H9 (cell line): ENCODE measurements around the gene NIPSNAP2. TPM values are rescaled to one million over a fixed set of nuclear protein-coding genes. Genes with fewer than 3 reads are reported as not detected.

ENCODE experiments used
- DNase-seq: peaks from one replicate; pipeline ENCODE4 v3.0.0-alpha.2; 2017
- H2AFZ ChIP-seq: one replicate; pipeline ENCODE4 v1.6.1; 2013; ENCODE audit warnings: mild to moderate bottlenecking, low read length, control low read depth, moderate library complexity
- H2AK5ac ChIP-seq: 2 replicates; pipeline ENCODE4 v1.6.1; 2013; ENCODE audit warnings: low read length, control low read depth, mixed read lengths; ENCODE audit not compliant: insufficient read length
- H2BK120ac ChIP-seq: one replicate; pipeline ENCODE4 v1.6.1; 2013; ENCODE audit warnings: low read depth, mild to moderate bottlenecking, low read length, control low read depth, inconsistent platforms; ENCODE audit not compliant: poor library complexity, severe bottlenecking
- H2BK12ac ChIP-seq: 2 replicates; pipeline ENCODE4 v1.6.1; 2013; ENCODE audit warnings: low read length, control low read depth, mixed read lengths, low read depth; ENCODE audit not compliant: insufficient read length
- H2BK15ac ChIP-seq: 2 replicates; pipeline ENCODE4 v1.6.1; 2013; ENCODE audit warnings: low read depth, low read length, control low read depth
- H2BK20ac ChIP-seq: one replicate; pipeline ENCODE4 v1.6.1; 2013; ENCODE audit warnings: low read depth, mild to moderate bottlenecking, low read length, control low read depth, inconsistent platforms; ENCODE audit not compliant: poor library complexity, severe bottlenecking
- H2BK5ac ChIP-seq: 2 replicates; pipeline ENCODE4 v1.6.1; 2013; ENCODE audit warnings: low read length, control low read depth, mixed read lengths; ENCODE audit not compliant: insufficient read length
- H3K14ac ChIP-seq: 2 replicates; pipeline ENCODE4 v1.6.1; 2013; ENCODE audit warnings: low read length, control low read depth; ENCODE audit not compliant: insufficient read depth
- H3K18ac ChIP-seq: 2 replicates; pipeline ENCODE4 v1.6.1; 2013; ENCODE audit warnings: low read depth, mild to moderate bottlenecking, mixed read lengths, low read length, control low read depth; ENCODE audit not compliant: insufficient read length
- H3K23ac ChIP-seq: 2 replicates; pipeline ENCODE4 v1.6.1; 2013; ENCODE audit warnings: low read length, control low read depth, mixed read lengths, low read depth; ENCODE audit not compliant: insufficient read length
- H3K23me2 ChIP-seq: 2 replicates; pipeline ENCODE4 v1.6.1; 2013; ENCODE audit warnings: low read depth, mild to moderate bottlenecking, mixed read lengths, low read length, control low read depth; ENCODE audit not compliant: insufficient read length, poor library complexity, severe bottlenecking
- H3K27ac ChIP-seq: 2 replicates; pipeline ENCODE4 v1.5.1; 2013; ENCODE audit warnings: low read length, control low read depth, mixed read lengths, low read depth; ENCODE audit not compliant: insufficient read length
- H3K27me3 ChIP-seq: 2 replicates; pipeline ENCODE4 v1.6.1; 2013; ENCODE audit warnings: low read length, control low read depth, inconsistent platforms; ENCODE audit not compliant: insufficient read depth
- H3K4ac ChIP-seq: 2 replicates; pipeline ENCODE4 v1.6.1; 2013; ENCODE audit warnings: low read depth, mild to moderate bottlenecking, control low read depth, inconsistent platforms, low read length, moderate library complexity
- H3K4me1 ChIP-seq: 2 replicates; pipeline ENCODE4 v1.6.1; 2013; ENCODE audit warnings: low read length, control low read depth, inconsistent platforms; ENCODE audit not compliant: insufficient read depth
- H3K4me2 ChIP-seq: 2 replicates; pipeline ENCODE4 v1.6.1; 2013; ENCODE audit warnings: low read length, control low read depth, mixed read lengths; ENCODE audit not compliant: insufficient read length, insufficient read depth
- H3K56ac ChIP-seq: 2 replicates; pipeline ENCODE4 v1.6.1; 2013; ENCODE audit warnings: low read depth, mild to moderate bottlenecking, mixed read lengths, low read length, control low read depth; ENCODE audit not compliant: insufficient read length
- H3K79me1 ChIP-seq: 2 replicates; pipeline ENCODE4 v1.6.1; 2013; ENCODE audit warnings: low read depth, mild to moderate bottlenecking, moderate library complexity, low read length, control low read depth, inconsistent platforms; ENCODE audit not compliant: insufficient read depth, poor library complexity, severe bottlenecking
- H3K79me2 ChIP-seq: 2 replicates; pipeline ENCODE4 v1.6.1; 2013; ENCODE audit warnings: low read length, control low read depth, inconsistent platforms; ENCODE audit not compliant: insufficient read depth
- H3K9ac ChIP-seq: 2 replicates; pipeline ENCODE4 v1.6.1; 2013; ENCODE audit warnings: low read length, control low read depth, mixed read lengths; ENCODE audit not compliant: insufficient read length; ENCODE audit errors: extremely low read depth
- H3K9me3 ChIP-seq: one replicate; pipeline ENCODE4 v1.6.1; 2013; ENCODE audit warnings: low read depth, low read length, inconsistent platforms; ENCODE audit not compliant: control insufficient read depth
- H3T11ph ChIP-seq: one replicate; pipeline ENCODE4 v1.6.1; 2013; ENCODE audit warnings: mild to moderate bottlenecking, low read length, control low read depth, inconsistent platforms
- H4K20me1 ChIP-seq: one replicate; pipeline ENCODE4 v1.6.1; 2013; ENCODE audit not compliant: control insufficient read depth, insufficient read length, insufficient read depth
- H4K5ac ChIP-seq: 2 replicates; pipeline ENCODE4 v1.6.1; 2013; ENCODE audit warnings: low read depth, mild to moderate bottlenecking, mixed read lengths, low read length, control low read depth; ENCODE audit not compliant: insufficient read length
- H4K8ac ChIP-seq: replicated peaks from 2 replicates; pipeline ENCODE4 v1.6.1; 2013; ENCODE audit warnings: low read length, control low read depth, mixed read lengths, low read depth; ENCODE audit not compliant: insufficient read length
- H4K91ac ChIP-seq: 2 replicates; pipeline ENCODE4 v1.6.1; 2013; ENCODE audit warnings: low read depth, mild to moderate bottlenecking, moderate library complexity, mixed read lengths, low read length, control low read depth; ENCODE audit not compliant: insufficient read length
- H3K27ac Mint-ChIP-seq, 3 experiments: 2 replicates in 2 of 3; 3 replicates in 1 of 3; pipeline ENCODE4 v1.8.0; 2020 to 2021; ENCODE audit warnings: mixed read lengths in 3 of 3, mild to moderate bottlenecking in 1 of 3, moderate library complexity in 1 of 3
- H3K27me3 Mint-ChIP-seq: 2 replicates; pipeline ENCODE4 v1.8.0; 2021; ENCODE audit warnings: low read depth, mild to moderate bottlenecking, moderate library complexity, mixed read lengths
- H3K36me3 Mint-ChIP-seq, 3 experiments: 2 replicates in 2 of 3; 3 replicates in 1 of 3; pipeline ENCODE4 v1.8.0; 2020 to 2021; ENCODE audit warnings: low read depth in 3 of 3, mixed read lengths in 3 of 3; ENCODE audit not compliant: insufficient read depth in 1 of 3
- H3K4me1 Mint-ChIP-seq, 2 experiments: 2 replicates each; pipeline ENCODE4 v1.8.0; 2020; ENCODE audit warnings: mixed read lengths in 2 of 2
- H3K4me3 Mint-ChIP-seq, 2 experiments: 2 replicates in 1 of 2; 3 replicates in 1 of 2; pipeline ENCODE4 v1.8.0; 2020 to 2021; ENCODE audit warnings: mild to moderate bottlenecking in 2 of 2, mixed read lengths in 2 of 2, moderate library complexity in 1 of 2
- H3K9me3 Mint-ChIP-seq, 2 experiments: 2 replicates in 1 of 2; 3 replicates in 1 of 2; pipeline ENCODE4 v1.8.0; 2020; ENCODE audit warnings: mild to moderate bottlenecking in 2 of 2, mixed read lengths in 2 of 2, moderate library complexity in 1 of 2
- CTCF ChIP-seq: fragments of 200-600 bp; sonication (generic); conservative IDR thresholded peaks from 3 replicates; pipeline ENCODE4 v1.8.0; 2021; ENCODE audit warnings: antibody characterized with exemption, mild to moderate bottlenecking
- WGBS: extraction: QIAGEN DNeasy Blood & Tissue Kit; methylation state at CpG from one replicate; pipeline ENCODE4 v1.1.7; 2013; ENCODE audit warnings: missing lambda C conversion rate, low lambda C conversion rate, mixed read lengths; ENCODE audit not compliant: insufficient read length; ENCODE audit errors: extremely low coverage; 5-methylcytosine and 5-hydroxymethylcytosine counted together
- total RNA-seq: library from RNA; stranded (reverse); gene quantifications from 2 replicates; pipeline ENCODE4 v1.2.1, GENCODE V29; 2021

Gene NIPSNAP2
- total RNA-seq, 1 experiment from 2014 or later = 40.7 TPM

GRCh38 chr7:56028942-56029630 lies 64.7 kb downstream of the NIPSNAP2 start:
- no peak overlapping the region for H2BK12ac ChIP-seq
- no peak overlapping the region for H4K91ac ChIP-seq
- H2AK5ac ChIP-seq = no peak overlapping the region
- H3K14ac ChIP-seq = no peak overlapping the region
- H3K4me2 ChIP-seq = no peak overlapping the region
- Mint-ChIP-seq H3K4me3 (0 out of 5 replicates have a peak overlapping the region, but pooled peaks of 1 of the 2 experiments have one; percentile 9), H3K27me3 (no peaks in the 10 kb centered on the region), H3K4me1 (peaks cover 5 to 10% of the 10 kb centered on the region in 2 experiments; a peak in 2 of 4 replicates), H3K27ac (no peak overlapping the region), H3K9me3 (no peaks in the 10 kb centered on the region), H3K36me3 (peaks cover 36 to 65% (median 60%) of the 10 kb centered on the region in 3 experiments)
- no peak overlapping the region for H3K56ac ChIP-seq
- H4K5ac ChIP-seq = no peak overlapping the region
- H3K27ac ChIP-seq = no peak overlapping the region
- no peak overlapping the region for H3T11ph ChIP-seq
- H3K4me1 ChIP-seq = no peaks in the 10 kb centered on the region
- H2AFZ ChIP-seq = no peak overlapping the region
- no peak overlapping the region for H4K8ac ChIP-seq
- no peak overlapping the region for H3K9ac ChIP-seq
- no peak overlapping the region for H2BK20ac ChIP-seq
- no peaks in the 10 kb centered on the region for H3K23me2 ChIP-seq
- no peak overlapping the region for H3K23ac ChIP-seq
- H3K9me3 ChIP-seq = no peaks in the 10 kb centered on the region
- no peak overlapping the region for H2BK15ac ChIP-seq
- H4K20me1 ChIP-seq = no peaks in the 10 kb centered on the region
- DNase-seq = no peak
- H3K27me3 ChIP-seq = no peaks in the 10 kb centered on the region
- H3K79me2 ChIP-seq = no peaks in the 10 kb centered on the region
- no peak for TF ChIP-seq CTCF
- H3K18ac ChIP-seq = no peak overlapping the region
- H2BK120ac ChIP-seq = no peak overlapping the region
- no peaks in the 10 kb centered on the region for H3K79me1 ChIP-seq
- no peak overlapping the region for H3K4ac ChIP-seq
- no CpG with 5 or more reads among the region's 9 CpGs for WGBS
- H2BK5ac ChIP-seq = no peak overlapping the region
